ENCODE measurements around the gene PPY. TPM values are rescaled to one million over a fixed set of nuclear protein-coding genes. Genes with fewer than 3 reads are reported as not detected.
"Not testable (repeated sequence)": the region's sequence is repeated elsewhere in the genome, so short reads cannot be mapped to it uniquely, and the experiment has no call there.

The PPY gene
- total RNA-seq, 4 donors from 2014 or later, result not detected

DNA sequence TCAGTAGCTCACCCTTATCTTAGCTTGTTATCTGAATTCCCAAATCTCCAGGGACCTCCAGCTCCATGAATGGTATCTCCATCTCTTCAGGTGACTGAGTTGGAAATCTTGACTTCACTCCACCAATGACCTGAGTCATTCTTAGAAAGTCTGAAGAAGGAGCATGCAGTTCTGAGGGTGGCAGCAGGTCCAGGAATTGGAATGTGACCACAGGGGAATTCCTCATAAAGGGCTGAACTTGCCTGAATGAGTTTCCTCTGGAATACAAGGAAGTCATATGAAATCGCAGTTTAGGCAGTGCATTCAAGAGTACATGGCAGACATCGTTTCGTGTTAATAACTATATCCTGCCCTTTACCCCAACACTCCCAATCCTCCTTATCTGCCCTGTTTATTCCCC, 24.0 kb upstream of the PPY start:
- H3K27ac ChIP-seq, result no peak overlapping the region
- TF ChIP-seq POLR2AphosphoS5 (IDR thresholded peaks at IDR 0.05), result no peak
- TF ChIP-seq EP300 (IDR thresholded peaks at IDR 0.05), result no peak
- TF ChIP-seq, protein P1, sequence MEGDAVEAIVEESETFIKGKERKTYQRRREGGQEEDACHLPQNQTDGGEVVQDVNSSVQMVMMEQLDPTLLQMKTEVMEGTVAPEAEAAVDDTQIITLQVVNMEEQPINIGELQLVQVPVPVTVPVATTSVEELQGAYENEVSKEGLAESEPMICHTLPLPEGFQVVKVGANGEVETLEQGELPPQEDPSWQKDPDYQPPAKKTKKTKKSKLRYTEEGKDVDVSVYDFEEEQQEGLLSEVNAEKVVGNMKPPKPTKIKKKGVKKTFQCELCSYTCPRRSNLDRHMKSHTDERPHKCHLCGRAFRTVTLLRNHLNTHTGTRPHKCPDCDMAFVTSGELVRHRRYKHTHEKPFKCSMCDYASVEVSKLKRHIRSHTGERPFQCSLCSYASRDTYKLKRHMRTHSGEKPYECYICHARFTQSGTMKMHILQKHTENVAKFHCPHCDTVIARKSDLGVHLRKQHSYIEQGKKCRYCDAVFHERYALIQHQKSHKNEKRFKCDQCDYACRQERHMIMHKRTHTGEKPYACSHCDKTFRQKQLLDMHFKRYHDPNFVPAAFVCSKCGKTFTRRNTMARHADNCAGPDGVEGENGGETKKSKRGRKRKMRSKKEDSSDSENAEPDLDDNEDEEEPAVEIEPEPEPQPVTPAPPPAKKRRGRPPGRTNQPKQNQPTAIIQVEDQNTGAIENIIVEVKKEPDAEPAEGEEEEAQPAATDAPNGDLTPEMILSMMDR (IDR thresholded peaks at IDR 0.05), result no peak
- no peak for TF ChIP-seq POLR2A (IDR thresholded peaks at IDR 0.05)
- H3K4me1 ChIP-seq, result peaks cover 0 to 4% (median 0%) of the 10 kb centered on the region in 3 donors
- ATAC-seq, result no peak
- H3K27me3 ChIP-seq, result peaks cover 22% of the 10 kb centered on the region
- no peaks in the 10 kb centered on the region for H3K36me3 ChIP-seq
- H3K9me3 ChIP-seq, result no peaks in the 10 kb centered on the region
- no peak overlapping the region for H3K4me3 ChIP-seq
- WGBS, 2 donors (ENCODE audit: low coverage in 1 of 2), result 76% methylated on average over 3 of the region's 3 CpGs; no CpG with 5 or more reads in 1 of the 2 donors

DNA sequence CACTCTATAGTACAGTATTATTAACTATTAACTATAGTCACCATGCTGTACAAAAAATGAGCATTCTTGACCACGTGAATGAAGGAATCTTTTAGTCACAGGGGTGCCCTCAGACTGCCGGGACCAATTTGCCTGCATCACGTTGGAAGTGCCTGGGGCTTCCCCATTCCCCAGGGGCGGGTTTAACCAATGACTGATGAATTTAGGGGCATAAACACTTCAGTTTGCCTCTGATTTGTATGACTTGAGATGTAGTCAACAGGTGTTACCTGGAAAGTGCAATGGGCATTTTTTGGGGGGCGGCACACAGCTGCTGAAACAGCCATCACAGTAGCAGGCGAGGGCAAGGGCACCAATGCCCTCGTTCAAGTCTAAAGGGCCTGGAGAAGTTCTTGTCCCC, 20.2 kb upstream of the PPY start:
- WGBS, 2 donors (ENCODE audit: low coverage in 1 of 2), result 35 to 49% methylated on average over 6 of the region's 7 CpGs
- no peak overlapping the region for H3K27ac ChIP-seq
- no peak overlapping the region for H3K4me3 ChIP-seq
- no peak for ATAC-seq
- no peaks in the 10 kb centered on the region for H3K36me3 ChIP-seq
- no peaks in the 10 kb centered on the region for H3K9me3 ChIP-seq
- H3K4me1 ChIP-seq, result peaks cover 0 to under 1% (median 0%) of the 10 kb centered on the region in 3 donors
- peaks cover 37% of the 10 kb centered on the region for H3K27me3 ChIP-seq
- no peak for TF ChIP-seq POLR2AphosphoS5 (IDR thresholded peaks at IDR 0.05)
- TF ChIP-seq, protein P1 (IDR thresholded peaks at IDR 0.05), result no peak
- TF ChIP-seq POLR2A (IDR thresholded peaks at IDR 0.05), result no peak
- TF ChIP-seq EP300 (IDR thresholded peaks at IDR 0.05), result no peak

DNA sequence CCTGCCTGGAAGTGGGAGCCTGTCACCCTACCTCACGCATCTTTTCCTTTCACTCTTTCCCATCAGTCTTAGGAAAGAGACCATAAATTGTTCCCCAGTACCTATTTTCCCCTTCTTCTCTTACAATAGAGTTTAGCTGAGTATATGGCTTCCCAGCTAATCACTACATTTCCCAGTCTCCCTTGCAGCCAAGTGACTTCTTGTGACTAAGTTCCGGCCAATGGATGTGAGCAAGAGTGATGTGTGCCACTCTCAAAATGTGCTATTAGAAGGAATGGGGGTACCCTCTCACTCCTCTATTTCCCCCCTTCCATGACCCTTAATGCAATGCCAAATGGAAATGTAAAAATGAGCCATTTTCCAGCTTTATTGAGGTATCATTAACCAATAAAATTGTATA, 19.7 kb upstream of the PPY start:
- TF ChIP-seq, protein P1 (IDR thresholded peaks at IDR 0.05), result no peak
- TF ChIP-seq POLR2AphosphoS5 (IDR thresholded peaks at IDR 0.05) (no peak), EP300 (IDR thresholded peaks at IDR 0.05) (no peak), POLR2A (IDR thresholded peaks at IDR 0.05) (no peak)
- WGBS, 2 donors (ENCODE audit: low coverage in 1 of 2), result 80 to 93% methylated on average over 1 to 2 of the region's 2 CpGs
- no peaks in the 10 kb centered on the region for H3K9me3 ChIP-seq
- H3K4me3 ChIP-seq, result no peak overlapping the region
- H3K4me1 ChIP-seq, result no peaks in the 10 kb centered on the region
- ATAC-seq, result no peak
- no peaks in the 10 kb centered on the region for H3K36me3 ChIP-seq
- H3K27me3 ChIP-seq, result peaks cover 40% of the 10 kb centered on the region
- H3K27ac ChIP-seq, result no peak overlapping the region

DNA sequence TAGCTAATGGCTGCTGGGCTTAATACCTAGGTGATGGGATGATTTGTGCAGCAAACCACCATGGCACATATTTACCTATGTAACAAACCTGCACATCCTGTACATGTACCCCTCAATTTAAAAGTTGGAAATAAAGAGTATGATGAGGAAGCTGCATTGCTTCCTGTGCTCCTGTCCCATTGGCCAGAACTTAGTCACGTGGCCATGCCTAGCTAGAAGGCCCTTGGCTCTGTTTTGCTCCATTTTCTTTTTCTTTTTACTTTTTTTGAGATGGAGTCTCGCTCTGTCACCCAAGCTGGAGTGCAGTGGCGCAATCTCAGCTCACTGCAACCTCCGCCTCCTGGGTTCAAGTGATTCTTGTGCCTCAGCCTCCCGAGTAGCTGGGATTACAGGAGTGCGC, 19.0 kb upstream of the PPY start:
- not testable (repeated sequence) for H3K36me3 ChIP-seq, H3K4me1 ChIP-seq, H3K9me3 ChIP-seq, H3K27ac ChIP-seq, ATAC-seq, H3K4me3 ChIP-seq
- peaks cover 47% of the 10 kb centered on the region for H3K27me3 ChIP-seq
- WGBS, 2 donors (ENCODE audit: low coverage in 1 of 2), result 90 to 93% methylated on average over 3 to 6 of the region's 6 CpGs

DNA sequence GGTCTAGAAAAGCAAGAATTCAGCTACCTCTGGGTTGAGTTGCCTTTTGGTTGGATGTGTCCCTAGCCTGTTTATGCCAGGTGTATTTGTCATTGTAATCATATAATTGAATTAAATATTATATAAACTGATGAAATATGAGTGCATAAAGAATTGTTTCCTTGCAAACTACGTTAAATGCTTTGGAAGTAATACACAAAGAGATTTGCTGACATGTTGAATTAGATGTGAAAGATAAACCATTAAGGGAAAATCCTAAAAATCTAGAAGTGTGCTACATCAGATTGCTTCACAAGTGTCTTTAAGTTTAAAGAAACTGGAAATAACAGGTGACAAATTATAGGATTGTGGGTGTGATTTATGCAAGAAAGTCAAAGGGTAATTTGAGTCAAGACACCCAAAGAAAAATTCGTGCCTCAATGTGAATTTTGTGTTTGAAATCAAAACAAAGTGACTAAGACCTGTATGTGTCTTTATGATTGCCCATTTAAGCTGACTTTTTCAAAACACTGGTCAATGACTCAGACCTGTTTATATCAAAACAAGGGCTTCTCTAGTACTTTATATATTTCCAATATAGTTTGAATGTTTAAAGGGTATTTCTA, 16.6 kb upstream of the PPY start:
- 56 to 57% methylated on average over 2 of the region's 2 CpGs for WGBS, 2 donors (ENCODE audit: low coverage in 1 of 2)
- ATAC-seq, result no peak

More for the DNA sequence above, 16.6 kb upstream of the PPY start:
- TF ChIP-seq EP300 (IDR thresholded peaks at IDR 0.05) (no peak), POLR2AphosphoS5 (IDR thresholded peaks at IDR 0.05) (no peak), POLR2A (IDR thresholded peaks at IDR 0.05) (no peak)
- TF ChIP-seq, protein P1 (IDR thresholded peaks at IDR 0.05), result no peak
- Histone ChIP-seq H3K9me3 (no peaks in the 10 kb centered on the region), H3K36me3 (no peaks in the 10 kb centered on the region), H3K4me3 (no peak overlapping the region), H3K27ac (no peak overlapping the region), H3K4me1 (no peaks in the 10 kb centered on the region), H3K27me3 (peaks cover 71% of the 10 kb centered on the region)
